Transverse colon (tissue), 4 donors: ENCODE results near the gene STK32B. TPM values are rescaled to one million over a fixed set of nuclear protein-coding genes. Genes with fewer than 3 reads are reported as not detected.

Source experiments
- DNase-seq: peaks from one replicate; pipeline ENCODE4 v3.0.0-alpha.2; 2019
- H3K27ac ChIP-seq, 4 donors: fragments of 200-600 bp; sonication (generic); 2 replicates each; pipeline ENCODE4 v1.5.1; 2016 to 2018; ENCODE audit warnings: inconsistent platforms in 4 of 4
- H3K27me3 ChIP-seq: fragments of 200-600 bp; sonication (generic); 2 replicates; pipeline ENCODE4 v1.5.1; 2017; ENCODE audit warnings: inconsistent platforms
- H3K36me3 ChIP-seq, 4 donors: fragments of 200-600 bp; sonication (generic); 2 replicates each; pipeline ENCODE4 v1.5.1; 2017 to 2019; ENCODE audit warnings: inconsistent platforms in 4 of 4
- H3K4me1 ChIP-seq, 4 donors: fragments of 200-600 bp; sonication (generic); 2 replicates each; pipeline ENCODE4 v1.5.1; 2017 to 2020; ENCODE audit warnings: inconsistent platforms in 4 of 4
- H3K4me3 ChIP-seq, 4 donors: fragments of 200-600 bp; sonication (generic); 1 replicate in 1 of 4; 2 replicates in 3 of 4; pipeline versions ENCODE4 v1.5.1 to v1.6.1; 2017 to 2019; ENCODE audit warnings: inconsistent platforms in 4 of 4
- H3K9me3 ChIP-seq, 2 donors: fragments of 200-600 bp; sonication (generic); 2 replicates each; pipeline ENCODE4 v1.5.1; 2017 to 2019; ENCODE audit warnings: inconsistent platforms in 2 of 2
- CTCF ChIP-seq, 5 experiments: fragments of 200-600 bp in 3 of 5; fragments of 450-650 bp in 2 of 5; sonication (generic) in 3 of 5; IDR thresholded peaks; 1 replicate in 2 of 5; 2 replicates in 3 of 5; pipeline ENCODE4 v1.5.1; 2016 to 2017; ENCODE audit warnings: antibody characterized with exemption in 5 of 5, inconsistent platforms in 3 of 5, mild to moderate bottlenecking in 2 of 5, moderate library complexity in 1 of 5
- EP300 ChIP-seq: sonication (generic); formaldehyde crosslinking; IDR thresholded peaks from one replicate; pipeline ENCODE4 v1.6.1; 2017; ENCODE audit warnings: antibody characterized with exemption, low read depth
- POLR2A ChIP-seq: fragments of 450-650 bp; IDR thresholded peaks from one replicate; pipeline ENCODE4 v1.6.1; 2016; ENCODE audit warnings: antibody characterized with exemption, mild to moderate bottlenecking, moderate library complexity
- POLR2AphosphoS5 ChIP-seq, 3 donors: sonication (generic); formaldehyde crosslinking; IDR thresholded peaks; one replicate each; pipeline ENCODE4 v1.6.1; 2016; ENCODE audit warnings: antibody characterized with exemption in 3 of 3
- WGBS, 2 donors: methylation state at CpG; one replicate each; pipeline ENCODE4 v1.1.5; 2018; ENCODE audit warnings: low coverage in 1 of 2; 5-methylcytosine and 5-hydroxymethylcytosine counted together
- in situ Hi-C, 4 donors: fragments of 200-750 bp; cut with MboI; loops; one replicate each; pipeline versions ENCODE4 v1.15.0 to v1.15.1; 2017; ENCODE audit warnings: low sequenced_read_pairs in 3 of 4, low pct_ligation_motif_present in 1 of 4, low pct_unique_long_range_greater_than_20kb in 1 of 4
- intact Hi-C: fragments of 100-400 bp; cut with DNase I; formaldehyde crosslinking; loops from one replicate; pipeline ENCODE4 v1.15.1; 2023; ENCODE audit warnings: low total_unique reads
- total RNA-seq, 4 donors: library from RNA; depleted of rRNA; stranded (reverse); fragments of >200 nt; gene quantifications; one replicate each; pipeline ENCODE4 v1.1.0, GENCODE V29; 2016

STK32B gene
- total RNA-seq, 4 donors from 2014 or later = 0.37 to 1.1 (median 0.64) TPM

DNA sequence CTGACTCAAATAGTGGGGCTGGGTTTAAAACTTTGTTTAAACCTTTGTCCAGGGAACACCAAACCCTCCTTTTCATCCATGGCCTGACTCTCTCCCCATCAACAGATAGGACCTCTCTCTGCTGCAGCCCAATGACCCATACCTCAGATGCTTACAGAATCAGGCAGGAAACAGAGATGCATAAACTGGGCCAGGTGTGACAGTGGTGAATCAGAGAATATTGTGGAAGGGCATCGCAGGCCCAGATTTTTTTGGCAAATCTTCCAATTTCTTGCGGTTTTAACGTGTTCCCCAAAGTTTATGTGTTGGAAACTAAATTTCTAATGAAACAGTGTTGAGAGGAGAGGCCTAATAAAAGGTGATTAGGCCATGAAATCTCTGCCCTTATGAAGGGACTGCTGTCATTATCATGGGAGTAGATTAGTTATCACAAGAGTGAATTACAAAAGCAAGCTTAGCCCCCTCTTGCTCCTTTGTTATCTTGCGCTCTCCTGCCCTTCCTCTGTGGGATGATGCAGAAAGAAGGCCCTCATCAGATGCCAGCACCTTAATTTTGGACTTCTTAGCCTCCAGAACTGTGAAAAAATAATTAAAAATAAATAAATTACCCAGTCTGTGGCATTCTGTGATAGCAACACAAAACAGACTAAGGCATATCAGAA, 82.8 kb downstream of the STK32B start:
- no peak overlapping the region for H3K27ac ChIP-seq
- in situ Hi-C loops (no loop called here), intact Hi-C loops (no loop called here)

DNA sequence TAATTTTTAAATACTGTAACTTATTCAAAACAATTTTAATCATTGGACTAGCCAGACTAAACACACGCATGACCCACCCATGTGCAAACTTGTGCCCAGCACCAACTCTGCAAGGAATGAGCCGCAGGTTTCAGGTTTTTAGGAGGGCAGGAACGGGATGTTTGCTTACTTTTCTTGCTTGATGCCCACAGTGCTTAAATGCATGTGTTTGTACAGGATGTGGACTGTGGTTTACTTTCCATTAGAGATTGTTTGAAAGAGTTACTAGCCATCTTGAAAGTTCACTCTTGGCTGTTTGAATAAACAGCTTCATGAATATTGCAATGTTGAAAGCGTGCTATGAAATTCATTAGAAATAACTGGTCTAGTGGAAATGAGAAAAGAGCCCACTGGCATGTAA, 83.3 kb downstream of the STK32B start:
- Histone ChIP-seq H3K36me3 (no peaks in the 10 kb centered on the region), H3K27ac (no peak overlapping the region), H3K4me3 (no peak overlapping the region), H3K9me3 (no peaks in the 10 kb centered on the region), H3K27me3 (no peaks in the 10 kb centered on the region), H3K4me1 (peaks cover 0 to 4% (median 0%) of the 10 kb centered on the region in 4 donors)
- intact Hi-C loops = no loop called here
- TF ChIP-seq CTCF (IDR thresholded peaks at IDR 0.05) (no peak), EP300 (no peak), POLR2AphosphoS5 (IDR thresholded peaks at IDR 0.05) (no peak), POLR2A (no peak)
- DNase-seq = no peak
- in situ Hi-C loops = no loop called here
- WGBS, 2 donors = 78 to 83% methylated on average over 2 to 4 of the region's 4 CpGs

More for the DNA sequence above, 82.8 kb downstream of the STK32B start:
- WGBS, 2 donors = 73 to 81% methylated on average over 3 to 4 of the region's 4 CpGs
- no peaks in the 10 kb centered on the region for H3K36me3 ChIP-seq
- no peak overlapping the region for H3K4me3 ChIP-seq
- peaks cover 0 to 4% (median 0%) of the 10 kb centered on the region in 4 donors for H3K4me1 ChIP-seq
- TF ChIP-seq POLR2A = no peak
- no peak for TF ChIP-seq CTCF (IDR thresholded peaks at IDR 0.05)
- TF ChIP-seq POLR2AphosphoS5 (IDR thresholded peaks at IDR 0.05) = no peak
- TF ChIP-seq EP300 = no peak
- DNase-seq = no peak
- H3K27me3 ChIP-seq = no peaks in the 10 kb centered on the region
- H3K9me3 ChIP-seq = no peaks in the 10 kb centered on the region

GRCh38 chr4:5137226-5137625, 85.9 kb downstream of the STK32B start:
- in situ Hi-C loops = no loop called here
- H3K27ac ChIP-seq = no peak overlapping the region

DNA sequence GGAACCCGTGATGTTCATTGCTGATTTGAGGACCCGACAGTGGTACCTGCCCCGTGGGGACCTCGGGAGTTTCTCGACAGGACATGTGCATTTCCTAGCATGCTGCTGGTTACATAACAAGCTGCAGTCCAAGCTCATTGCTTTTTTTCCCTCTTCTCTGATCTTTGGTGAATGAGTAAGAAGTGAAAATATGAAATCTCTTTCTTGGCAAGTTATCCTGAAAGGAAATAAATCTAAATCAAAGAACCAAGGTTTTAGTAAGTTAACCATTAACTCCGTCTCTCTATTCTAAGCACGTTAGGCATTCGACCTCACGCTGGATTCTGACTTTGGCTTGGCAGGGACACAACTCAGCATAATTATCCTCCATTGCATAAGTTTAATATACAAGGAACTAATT, 86.6 kb downstream of the STK32B start:
- Histone ChIP-seq H3K36me3 (no peaks in the 10 kb centered on the region), H3K4me1 (peaks cover 0 to 4% (median 0%) of the 10 kb centered on the region in 4 donors), H3K4me3 (no peak overlapping the region), H3K9me3 (no peaks in the 10 kb centered on the region), H3K27me3 (no peaks in the 10 kb centered on the region), H3K27ac (no peak overlapping the region)
- WGBS, 2 donors = 35 to 63% methylated on average over 7 to 9 of the region's 9 CpGs
- TF ChIP-seq CTCF (IDR thresholded peaks at IDR 0.05) (no peak), POLR2AphosphoS5 (IDR thresholded peaks at IDR 0.05) (no peak), EP300 (no peak), POLR2A (no peak)
- DNase-seq = no peak
- in situ Hi-C loops = no loop called here
- intact Hi-C loops = no loop called here

More at GRCh38 chr4:5137226-5137625, 85.9 kb downstream of the STK32B start:
- H3K36me3 ChIP-seq = no peaks in the 10 kb centered on the region
- H3K9me3 ChIP-seq = no peaks in the 10 kb centered on the region
- no peak for DNase-seq
- WGBS, 2 donors = 84% methylated on average over 2 of the region's 2 CpGs; no CpG with 5 or more reads in 1 of the 2 donors
- no peaks in the 10 kb centered on the region for H3K27me3 ChIP-seq
- H3K4me3 ChIP-seq = no peak overlapping the region
- H3K4me1 ChIP-seq = peaks cover 0 to 4% (median 0%) of the 10 kb centered on the region in 4 donors
- intact Hi-C loops = no loop called here
- no peak for TF ChIP-seq CTCF (IDR thresholded peaks at IDR 0.05)
- no peak for TF ChIP-seq POLR2A
- TF ChIP-seq POLR2AphosphoS5 (IDR thresholded peaks at IDR 0.05) = no peak
- no peak for TF ChIP-seq EP300
